Myocyte (in vitro differentiated cells): Measurements from ENCODE around the gene IFNK. TPM values are rescaled to one million over a fixed set of nuclear protein-coding genes. Genes with fewer than 3 reads are reported as not detected.

ENCODE experiments used
- DNase-seq: peaks from one replicate; pipeline ENCODE4 v3.0.0-alpha.2; 2012; ENCODE audit warnings: low read depth
- total RNA-seq: library from RNA; depleted of rRNA; stranded (reverse); fragments of >200 nt; gene quantifications from 2 replicates; pipeline ENCODE4 v1.2.3, GENCODE V29; 2014

IFNK gene
- total RNA-seq, 1 donor from 2014 or later, result not detected

DNA sequence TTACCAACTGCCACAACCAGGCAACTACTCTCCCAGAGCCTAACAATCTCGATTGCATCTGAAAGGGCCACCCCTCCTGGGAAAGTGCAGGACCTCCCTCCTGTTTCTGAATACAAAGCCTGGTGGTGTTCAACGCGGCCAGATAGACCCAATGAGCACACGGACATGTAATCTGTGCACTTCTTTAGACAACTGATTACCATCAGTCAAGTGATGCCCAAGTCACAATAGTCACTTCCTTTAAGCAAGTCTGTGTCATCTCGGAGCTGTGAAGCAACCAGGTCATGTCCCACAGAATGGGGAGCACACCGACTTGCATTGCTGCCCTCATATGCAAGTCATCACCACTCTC, 48.5 kb downstream of the IFNK start:
- peak; percentile 34 for DNase-seq

DNA sequence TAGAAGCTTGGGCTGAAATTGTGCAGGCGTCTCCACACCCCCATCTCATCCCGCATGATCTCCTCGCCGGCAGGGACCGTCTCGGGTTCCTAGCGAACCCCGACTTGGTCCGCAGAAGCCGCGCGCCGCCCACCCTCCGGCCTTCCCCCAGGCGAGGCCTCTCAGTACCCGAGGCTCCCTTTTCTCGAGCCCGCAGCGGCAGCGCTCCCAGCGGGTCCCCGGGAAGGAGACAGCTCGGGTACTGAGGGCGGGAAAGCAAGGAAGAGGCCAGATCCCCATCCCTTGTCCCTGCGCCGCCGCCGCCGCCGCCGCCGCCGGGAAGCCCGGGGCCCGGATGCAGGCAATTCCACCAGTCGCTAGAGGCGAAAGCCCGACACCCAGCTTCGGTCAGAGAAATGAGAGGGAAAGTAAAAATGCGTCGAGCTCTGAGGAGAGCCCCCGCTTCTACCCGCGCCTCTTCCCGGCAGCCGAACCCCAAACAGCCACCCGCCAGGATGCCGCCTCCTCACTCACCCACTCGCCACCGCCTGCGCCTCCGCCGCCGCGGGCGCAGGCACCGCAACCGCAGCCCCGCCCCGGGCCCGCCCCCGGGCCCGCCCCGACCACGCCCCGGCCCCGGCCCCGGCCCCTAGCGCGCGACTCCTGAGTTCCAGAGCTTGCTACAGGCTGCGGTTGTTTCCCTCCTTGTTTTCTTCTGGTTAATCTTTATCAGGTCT, 49.0 kb downstream of the IFNK start, which contains the start of gene C9orf72:
C9orf72 (minus strand) TSS at position 564 of the 716 bp plus-strand sequence. CDS start 6,361 bp downstream, outside the sequence.
- peak; percentile 65 for DNase-seq

DNA sequence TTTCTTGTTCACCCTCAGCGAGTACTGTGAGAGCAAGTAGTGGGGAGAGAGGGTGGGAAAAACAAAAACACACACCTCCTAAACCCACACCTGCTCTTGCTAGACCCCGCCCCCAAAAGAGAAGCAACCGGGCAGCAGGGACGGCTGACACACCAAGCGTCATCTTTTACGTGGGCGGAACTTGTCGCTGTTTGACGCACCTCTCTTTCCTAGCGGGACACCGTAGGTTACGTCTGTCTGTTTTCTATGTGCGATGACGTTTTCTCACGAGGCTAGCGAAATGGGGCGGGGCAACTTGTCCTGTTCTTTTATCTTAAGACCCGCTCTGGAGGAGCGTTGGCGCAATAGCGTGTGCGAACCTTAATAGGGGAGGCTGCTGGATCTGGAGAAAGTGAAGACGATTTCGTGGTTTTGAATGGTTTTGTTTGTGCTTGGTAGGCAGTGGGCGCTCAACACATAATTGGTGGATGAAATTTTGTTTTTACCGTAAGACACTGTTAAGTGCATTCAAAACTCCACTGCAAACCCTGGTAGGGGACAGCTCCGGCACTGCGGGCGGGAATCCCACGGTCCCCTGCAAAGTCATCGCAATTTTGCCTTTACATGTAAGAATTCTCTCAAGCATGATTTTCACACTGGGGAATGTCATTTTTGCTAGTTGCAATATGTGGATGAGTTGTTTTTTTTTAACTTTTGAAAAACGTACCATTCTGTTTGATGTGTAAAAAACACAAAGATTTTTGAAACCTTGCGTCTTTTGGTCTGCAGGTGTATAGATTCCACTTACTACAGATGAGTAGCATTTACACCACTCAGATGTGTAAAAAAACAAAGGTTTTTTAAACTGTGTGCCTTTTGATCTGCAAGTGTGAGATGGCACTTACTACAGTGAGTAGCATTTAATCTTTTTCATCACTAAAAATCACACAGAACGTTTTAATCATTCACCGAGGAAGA, 49.8 kb downstream of the IFNK start:
- peak; percentile 99 for DNase-seq

Other genes starting within 250 kb of the IFNK start
- gene EQTN, start 227.1 kb upstream of the IFNK start, total RNA-seq, result not detected in 2 replicates
- not detected in 2 replicates for gene MOB3B, start 5.5 kb downstream of the IFNK start, total RNA-seq
- 8.1 and 10.7 TPM in 2 replicates for gene C9orf72, start 49.2 kb downstream of the IFNK start, total RNA-seq